Measurements from ENCODE around the gene KCNAB1.

KCNAB1 gene

DNA sequence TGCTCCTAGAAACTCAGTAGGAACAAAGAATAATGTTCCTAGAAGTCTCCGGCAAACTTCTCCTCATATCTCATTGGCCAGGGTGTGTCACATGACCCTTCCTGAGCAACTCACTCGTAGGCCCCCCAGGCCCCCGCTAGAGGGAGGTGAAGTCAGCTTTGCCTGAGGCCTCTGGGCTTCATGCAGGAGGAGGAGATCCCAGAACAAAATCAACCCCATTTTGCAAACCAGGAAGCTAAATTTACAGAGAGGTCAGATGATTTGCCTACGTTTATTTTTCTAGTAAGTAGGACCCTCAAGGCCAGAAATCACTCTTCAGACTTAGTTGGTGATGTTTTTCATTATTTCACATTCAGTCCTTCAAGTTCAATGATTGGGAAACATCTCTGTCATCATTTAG is 335.5 kb downstream of the KCNAB1 start:
- no peak for DNase-seq (ENCODE audit: low spot score)

DNA sequence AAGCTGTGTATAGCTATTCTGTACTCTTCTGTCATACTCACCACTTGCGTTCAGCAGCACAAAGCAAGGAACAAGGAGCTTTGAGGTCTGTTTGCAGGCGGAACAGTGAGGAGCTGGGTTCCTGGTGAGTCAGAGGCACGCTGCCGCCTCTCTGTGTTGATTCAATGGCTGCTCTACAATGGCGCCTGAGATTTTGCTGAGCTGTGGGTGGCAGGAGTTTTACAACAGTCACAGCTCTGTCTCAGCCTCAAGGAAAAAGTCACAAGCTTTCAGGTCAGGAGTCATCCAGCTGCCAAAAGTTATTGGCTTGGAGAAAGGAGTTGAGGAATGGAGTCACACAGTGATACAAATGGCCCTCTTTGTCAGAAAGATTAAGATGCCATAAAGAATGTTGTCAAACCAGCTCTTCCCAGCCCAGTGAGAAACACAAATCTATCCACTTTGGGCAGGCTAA is 336.4 kb downstream of the KCNAB1 start:
- no peak for DNase-seq (ENCODE audit: low spot score)

DNA sequence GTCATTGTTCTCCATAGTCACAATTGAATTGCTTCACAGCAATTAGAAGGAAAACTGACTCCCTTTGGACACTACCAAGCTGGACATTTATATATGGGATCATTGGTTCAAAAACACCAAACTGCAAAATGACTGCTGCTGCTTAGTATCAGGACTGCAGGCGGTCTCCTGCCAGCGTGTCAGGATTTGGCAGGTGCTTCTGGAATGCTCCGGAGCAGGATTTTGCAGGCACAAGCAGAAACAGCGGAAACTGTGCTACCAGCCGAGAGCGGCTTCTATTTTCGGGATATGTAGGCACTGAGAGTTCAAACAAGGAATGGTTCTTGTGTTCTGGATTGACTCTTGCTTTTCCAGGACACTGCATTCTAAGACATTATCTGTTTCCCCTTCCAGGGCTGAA is 339.1 kb downstream of the KCNAB1 start:
- DNase-seq (ENCODE audit: low spot score): no peak

- no peak for DNase-seq (ENCODE audit: low spot score)
These were observed 339.8 kb downstream of the KCNAB1 start for GRCh38 chr3:156460206-156460611.

GRCh38 chr3:156461889-156462288 is 341.5 kb downstream of the KCNAB1 start:
- DNase-seq (ENCODE audit: low spot score): no peak

GRCh38 chr3:156463123-156463522 is 342.7 kb downstream of the KCNAB1 start:
- no peak for DNase-seq (ENCODE audit: low spot score)

DNA sequence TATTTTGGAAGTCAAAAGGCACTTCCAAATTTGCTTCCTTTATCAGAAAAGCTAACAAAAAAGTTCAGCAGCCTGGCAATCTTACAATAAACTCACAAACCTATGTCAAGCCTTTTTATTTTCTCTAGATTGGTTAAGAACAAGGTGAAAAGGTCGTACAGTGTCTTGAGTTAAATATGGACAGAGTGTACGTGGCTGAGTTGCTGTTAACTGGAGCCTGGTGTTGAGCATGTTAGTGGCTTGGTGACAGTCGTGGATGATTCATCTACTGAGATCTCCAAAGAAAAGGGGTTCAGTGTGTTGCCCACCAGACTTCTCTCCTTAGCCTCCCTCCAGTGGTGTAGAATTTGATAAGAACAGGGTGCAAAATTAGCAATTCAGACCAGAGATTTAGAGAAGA is 344.8 kb downstream of the KCNAB1 start:
- no peak for DNase-seq (ENCODE audit: low spot score)

- DNase-seq (ENCODE audit: low spot score): no peak
These were observed 349.1 kb downstream of the KCNAB1 start for GRCh38 chr3:156469456-156469855.

DNA sequence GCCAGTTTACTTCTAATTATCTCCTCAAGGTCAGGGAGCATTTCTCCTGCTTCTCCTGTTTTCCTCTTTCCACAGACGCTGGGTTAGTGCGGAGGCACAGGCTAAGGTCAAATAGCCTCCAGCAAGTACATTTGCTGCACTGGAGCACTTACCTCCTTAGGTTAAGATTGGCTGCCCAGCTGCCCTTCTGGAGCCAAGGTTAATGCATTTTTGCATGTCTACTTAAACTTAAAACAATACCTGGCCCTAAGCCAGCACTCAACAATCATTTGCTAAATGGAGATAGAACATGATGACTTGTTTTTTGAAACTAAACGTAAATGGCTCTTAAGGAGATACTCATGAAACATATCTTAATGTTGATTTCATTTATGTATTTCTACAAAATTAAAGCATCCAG is 351.1 kb downstream of the KCNAB1 start:
- DNase-seq (ENCODE audit: low spot score): no peak

DNA sequence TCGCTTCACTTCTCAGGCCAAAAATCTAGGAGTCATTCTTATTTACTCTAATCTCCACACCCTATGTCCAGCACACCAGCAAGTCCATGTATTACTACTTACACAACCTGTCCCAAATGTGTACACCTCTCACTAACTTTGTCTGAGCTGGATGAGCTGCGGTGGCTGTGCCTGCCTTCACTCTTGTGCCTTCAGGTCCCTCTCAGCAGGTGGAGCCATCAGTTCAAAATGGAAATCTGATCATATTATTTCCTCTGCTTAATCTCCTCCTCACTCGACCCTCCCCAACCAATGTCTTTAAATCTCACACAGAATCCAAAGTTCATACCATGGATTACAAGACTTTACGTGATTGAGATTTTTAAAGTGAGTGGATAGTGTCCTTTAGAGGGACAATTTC is 351.8 kb downstream of the KCNAB1 start:
- DNase-seq (ENCODE audit: low spot score): no peak

GRCh38 chr3:156472684-156473083 is 352.3 kb downstream of the KCNAB1 start:
- DNase-seq (ENCODE audit: low spot score): no peak

GRCh38 chr3:156473341-156473740 is 353.0 kb downstream of the KCNAB1 start:
- no peak for DNase-seq (ENCODE audit: low spot score)

- no peak for DNase-seq (ENCODE audit: low spot score)
These were observed 354.4 kb downstream of the KCNAB1 start for GRCh38 chr3:156474560-156475389.

DNA sequence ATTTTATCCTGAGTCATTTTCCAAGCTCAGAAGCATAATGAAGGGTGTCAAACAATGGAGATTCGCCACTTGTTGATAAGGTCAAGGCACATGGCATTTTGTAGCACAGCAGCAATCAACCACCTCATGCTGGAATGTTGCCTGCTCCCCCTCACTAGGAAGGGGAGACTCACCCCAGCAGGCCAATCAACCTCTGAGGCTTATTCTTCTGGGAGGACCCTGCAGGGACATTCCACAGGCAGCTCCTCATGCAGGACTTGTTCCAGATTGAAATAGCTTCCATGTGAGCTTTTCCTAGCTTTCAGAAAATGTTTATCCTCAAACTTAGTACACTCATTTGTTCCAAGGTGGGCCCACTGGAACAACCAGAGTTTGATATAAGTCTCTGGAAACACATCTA is 356.9 kb downstream of the KCNAB1 start:
- no peak for DNase-seq (ENCODE audit: low spot score)

- DNase-seq (ENCODE audit: low spot score): no peak
These were observed 358.5 kb downstream of the KCNAB1 start for GRCh38 chr3:156478891-156479290.

- no peak for DNase-seq (ENCODE audit: low spot score)
These were observed 359.2 kb downstream of the KCNAB1 start for GRCh38 chr3:156479604-156480003.

DNA sequence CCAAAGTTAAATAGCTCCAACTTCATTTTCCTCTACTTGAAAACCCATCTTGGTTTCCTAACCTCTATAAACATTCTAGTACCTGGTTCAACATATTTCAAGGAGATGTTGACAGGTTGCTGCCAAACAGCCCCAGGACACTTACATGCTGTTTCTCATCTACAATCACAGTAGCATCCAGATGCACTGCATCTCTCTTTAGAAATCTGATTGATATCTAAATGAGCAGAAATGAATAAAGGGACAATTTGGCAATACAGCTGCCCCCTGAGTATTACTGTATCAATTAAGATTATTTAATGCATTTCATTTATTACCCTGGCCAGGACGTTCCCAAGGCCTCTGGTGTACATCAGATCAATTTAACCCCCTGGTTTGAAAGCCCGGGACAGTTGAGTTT is 360.6 kb downstream of the KCNAB1 start:
- no peak for DNase-seq (ENCODE audit: low spot score)

DNA sequence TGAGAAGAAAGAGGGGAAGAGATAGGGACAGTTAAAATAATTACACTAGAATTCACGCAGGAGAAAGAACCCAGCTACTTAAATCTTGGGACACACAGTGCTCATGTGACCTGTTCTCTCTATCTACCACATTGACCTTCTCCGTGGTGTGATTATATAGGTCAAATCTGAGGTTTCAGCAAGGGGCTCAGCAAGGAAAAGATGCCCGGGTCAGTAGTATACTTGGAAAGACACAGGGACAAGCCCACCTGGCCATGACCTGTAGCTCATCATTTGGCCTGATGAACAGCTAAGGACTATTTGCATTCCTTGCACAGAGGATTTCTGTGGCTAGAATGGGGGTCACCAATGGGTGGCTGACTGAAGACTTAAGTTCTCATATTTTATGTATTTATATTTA is 362.6 kb downstream of the KCNAB1 start:
- DNase-seq (ENCODE audit: low spot score): no peak

DNA sequence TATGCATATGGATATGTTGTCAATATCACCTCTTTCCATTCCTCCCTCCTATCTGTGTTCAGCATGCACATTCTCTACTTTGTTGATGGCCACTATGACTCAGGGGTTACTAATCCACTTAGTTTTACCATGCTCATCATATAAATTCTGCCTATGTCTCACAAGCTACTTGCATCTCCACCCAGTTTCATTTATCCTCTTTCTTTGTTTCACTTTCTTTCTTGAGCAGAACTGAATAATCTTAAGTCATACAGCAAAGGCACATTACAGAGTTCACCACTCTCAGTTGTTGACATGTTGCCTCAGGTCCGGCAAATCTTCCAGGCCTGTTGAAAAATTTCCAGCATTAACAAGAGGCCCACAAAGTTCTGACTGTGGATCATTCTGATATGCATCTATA is 363.0 kb downstream of the KCNAB1 start:
- peak; percentile 14 for DNase-seq (ENCODE audit: low spot score)

DNA sequence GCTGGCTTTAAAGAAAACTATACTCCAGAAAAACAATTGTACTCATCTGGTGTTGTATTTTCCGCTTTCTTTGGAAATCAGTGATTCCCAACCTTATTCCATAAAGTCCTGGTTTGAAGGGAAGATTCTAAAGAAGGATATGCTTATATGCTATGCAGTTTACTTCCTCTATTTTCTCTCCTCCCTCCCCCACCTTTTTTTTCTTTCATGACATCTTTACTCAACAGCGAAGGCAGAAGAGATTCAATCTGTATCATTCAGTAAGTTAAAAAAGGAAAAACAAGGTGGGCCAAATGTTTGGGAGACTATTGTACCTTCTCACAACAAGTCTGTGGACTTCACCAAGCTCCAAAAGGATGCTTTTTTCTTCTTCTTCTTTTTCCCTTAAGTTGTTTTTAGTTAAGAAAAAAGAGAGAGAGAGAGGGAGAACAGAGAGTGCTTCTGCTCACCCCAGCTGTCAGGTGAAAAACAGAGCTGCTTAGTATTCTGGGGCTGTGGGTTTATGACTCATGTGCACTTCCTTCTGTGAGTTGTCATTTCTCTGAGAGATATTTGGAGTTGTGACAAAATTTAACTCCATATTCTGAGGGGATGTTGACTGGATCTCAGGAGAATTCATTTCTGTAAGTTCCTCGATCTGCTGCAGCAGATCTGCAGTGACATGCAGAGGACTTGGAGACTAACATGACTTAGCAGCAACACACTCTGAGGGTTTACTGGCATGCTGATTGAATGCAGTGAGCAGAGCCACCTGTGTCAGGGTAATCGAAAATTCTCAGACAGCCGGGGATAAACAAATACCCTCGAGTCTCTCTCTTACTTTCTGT is 363.8 kb downstream of the KCNAB1 start:
- peak; percentile 18 for DNase-seq (ENCODE audit: low spot score)

GRCh38 chr3:156488767-156489166 is 368.4 kb downstream of the KCNAB1 start:
- no peak for DNase-seq (ENCODE audit: low spot score)

DNA sequence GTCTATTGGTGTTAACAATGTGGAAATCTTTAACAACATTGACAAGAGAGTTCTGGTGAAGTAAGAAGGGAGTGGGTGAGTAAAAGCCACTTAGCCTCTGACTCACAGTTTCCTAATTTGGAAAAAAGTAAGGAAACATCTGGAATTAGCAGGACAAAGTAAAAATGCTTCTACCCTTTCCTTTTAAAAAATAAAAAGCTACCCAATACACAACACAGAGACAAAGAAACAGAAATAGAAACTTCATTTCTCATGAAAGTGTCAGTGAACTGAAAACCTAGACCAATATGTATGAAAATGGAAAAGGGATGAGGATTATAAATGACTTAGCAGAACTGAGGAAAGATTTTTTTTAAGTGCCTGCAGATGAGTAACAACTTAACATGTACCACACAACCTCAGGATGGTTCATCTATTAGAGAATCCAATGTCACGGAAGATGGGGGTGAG is 369.1 kb downstream of the KCNAB1 start:
- no peak for DNase-seq (ENCODE audit: low spot score)

GRCh38 chr3:156491192-156491591 is 370.8 kb downstream of the KCNAB1 start:
- no peak for DNase-seq (ENCODE audit: low spot score)
